CD4-positive, alpha-beta T cell (primary cell): ENCODE data around the gene NEK9. TPM values are rescaled to one million over a fixed set of nuclear protein-coding genes. Genes with fewer than 3 reads are reported as not detected.
A peak's percentile ranks its signal among the peaks of the same experiment; 100 is the strongest.

Experiments
- ATAC-seq: fragments of 200-7000 bp; cut with Tn5 transposase; one replicate; pipeline ENCODE4 v1.10.0; 2022; ENCODE audit warnings: mild to moderate bottlenecking; ENCODE audit not compliant: poor library complexity
- CTCF ChIA-PET: fragments of 350-600 bp; sonication (Branson Sonifier 250); formaldehyde crosslinking; loops from one replicate; lab custom pipeline; 2021; ENCODE audit warnings: antibody characterized with exemption, inconsistent platforms; lab: Charles Lee
- POLR2A ChIA-PET: fragments of 350-600 bp; sonication (Branson Sonifier 250); formaldehyde crosslinking; loops from one replicate; lab custom pipeline; 2021; ENCODE audit warnings: antibody characterized with exemption, inconsistent platforms; lab: Charles Lee
- DNase-seq, 14 experiments: peaks; one replicate each; pipeline ENCODE4 v3.0.0-alpha.2; 2013 to 2020; ENCODE audit warnings: mixed read lengths in 2 of 14
- H3K27ac ChIP-seq, 2 donors: one replicate each; pipeline versions ENCODE4 v1.5.1 to v1.7.0; 2013; ENCODE audit warnings: low read length in 2 of 2, low read depth in 1 of 2, mild to moderate bottlenecking in 1 of 2
- H3K27me3 ChIP-seq, 2 experiments: 1 replicate in 1 of 2; 2 replicates in 1 of 2; pipeline versions ENCODE4 v1.6.1 to v1.7.0; 2013; ENCODE audit warnings: low read length in 2 of 2, control low read depth in 1 of 2, mild to moderate bottlenecking in 1 of 2, moderate library complexity in 1 of 2; ENCODE audit not compliant: insufficient read depth in 2 of 2, control insufficient read depth in 1 of 2
- H3K36me3 ChIP-seq: one replicate; pipeline ENCODE4 v1.6.1; 2013; ENCODE audit warnings: low read length, control low read depth; ENCODE audit not compliant: insufficient read depth
- H3K4me1 ChIP-seq: one replicate; pipeline ENCODE4 v1.6.1; 2013; ENCODE audit warnings: low read length, control low read depth; ENCODE audit not compliant: insufficient read depth
- H3K4me3 ChIP-seq: one replicate; pipeline ENCODE4 v1.5.1; 2013; ENCODE audit warnings: mild to moderate bottlenecking, low read length, moderate library complexity
- H3K9me3 ChIP-seq, 2 experiments: 1 replicate in 1 of 2; 2 replicates in 1 of 2; pipeline versions ENCODE4 v1.6.1 to v1.7.0; 2013; ENCODE audit warnings: low read length in 2 of 2, mild to moderate bottlenecking in 2 of 2, control low read depth in 1 of 2, moderate library complexity in 1 of 2; ENCODE audit not compliant: control insufficient read depth in 1 of 2, insufficient read depth in 1 of 2
- H3K27ac Mint-ChIP-seq: one replicate; pipeline ENCODE4 v1.8.0; 2020; ENCODE audit warnings: mixed read lengths
- H3K27me3 Mint-ChIP-seq: one replicate; pipeline ENCODE4 v1.8.0; 2021; ENCODE audit warnings: mixed read lengths
- H3K36me3 Mint-ChIP-seq: one replicate; pipeline ENCODE4 v1.8.0; 2021; ENCODE audit warnings: low read depth, mixed read lengths
- H3K4me1 Mint-ChIP-seq: one replicate; pipeline ENCODE4 v1.8.0; 2021; ENCODE audit warnings: low read depth, mixed read lengths
- H3K4me3 Mint-ChIP-seq: one replicate; pipeline ENCODE4 v1.8.0; 2020; ENCODE audit warnings: mild to moderate bottlenecking, mixed read lengths
- H3K9me3 Mint-ChIP-seq: one replicate; pipeline ENCODE4 v1.8.0; 2020; ENCODE audit warnings: mixed read lengths
- CTCF ChIP-seq: fragments of 200-600 bp; IDR thresholded peaks from one replicate; pipeline ENCODE4 v1.8.0; 2022; ENCODE audit warnings: antibody characterized with exemption, mild to moderate bottlenecking
- intact Hi-C, 2 experiments: fragments of 100-400 bp; cut with DNase I in 1 of 2; cut with micrococcal nuclease in 1 of 2; formaldehyde crosslinking; loops; one replicate each; pipeline versions ENCODE4 v1.15.1 to v1.9.0; 2023 to 2025; cut with DNase I, micrococcal nuclease
- total RNA-seq, 174 experiments: library from RNA in 2 of 174; stranded (reverse) in 2 of 174; gene quantifications; one replicate each; pipeline ENCODE4 v1.2.3 and lab custom pipeline; 2021 to 2026

NEK9 gene
- total RNA-seq, 2 experiments from 2014 or later = 53.5 to 54.1 TPM

DNA sequence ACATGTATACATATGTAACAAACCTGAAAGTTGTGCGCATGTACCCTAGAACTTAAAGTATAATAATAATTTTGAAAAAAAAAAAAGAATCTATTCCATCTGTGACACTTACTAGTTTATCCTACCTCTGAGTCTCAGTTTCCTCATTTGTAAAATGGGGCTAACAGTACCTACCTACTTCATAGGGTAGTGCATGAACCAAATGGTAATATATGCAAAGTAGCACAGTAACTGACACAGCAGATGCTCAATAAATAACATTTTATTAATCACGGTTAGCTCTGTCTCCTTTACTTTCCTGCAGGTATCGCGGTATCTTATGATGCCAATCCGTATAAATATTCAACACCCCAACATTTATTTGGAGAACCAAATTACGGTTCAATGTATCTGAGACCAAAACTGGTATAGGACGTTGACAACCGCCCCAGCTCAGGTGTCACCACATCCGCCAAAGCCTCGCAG lies 48.9 kb upstream of the NEK9 start:
- Histone ChIP-seq H3K36me3 (no peaks in the 10 kb centered on the region), H3K27ac (peak overlapping the region; percentile 99 to 100), H3K4me3 (peak overlapping the region; percentile 79), H3K9me3 (no peaks in the 10 kb centered on the region), H3K4me1 (peaks cover 33% of the 10 kb centered on the region), H3K27me3 (no peaks in the 10 kb centered on the region)
- ATAC-seq (peak; percentile 12), DNase-seq (no peak)
- ChIA-PET CTCF (interaction anchor here (0.6 to 1.0 kb wide), 2 partner anchors 34 to 55 kb away, joined by 3 read pairs; no protein-coding TSS in a partner anchor), POLR2A (interaction anchor here (0.5 to 3.1 kb wide), 25 partner anchors 8 to 412 kb away, joined by 3 to 23 read pairs (median 4); partner anchors contain the start of gene NEK9)
- Mint-ChIP-seq H3K9me3 (no peaks in the 10 kb centered on the region), H3K27me3 (no peaks in the 10 kb centered on the region), H3K27ac (peak overlapping the region; percentile 97), H3K4me3 (peak overlapping the region; percentile 94), H3K36me3 (peaks cover 16% of the 10 kb centered on the region), H3K4me1 (peaks cover 58% of the 10 kb centered on the region)
- intact Hi-C loops = loop anchor here (1.0 to 5.0 kb wide), 11 partner anchors 19 to 683 kb away; partner anchors contain the start of genes FOS (in 2 of the 2), NEK9 (in 2 of the 2), ISCA2 (in 1 of the 2) and NPC2 (in 1 of the 2)
- no peak for TF ChIP-seq CTCF

DNA sequence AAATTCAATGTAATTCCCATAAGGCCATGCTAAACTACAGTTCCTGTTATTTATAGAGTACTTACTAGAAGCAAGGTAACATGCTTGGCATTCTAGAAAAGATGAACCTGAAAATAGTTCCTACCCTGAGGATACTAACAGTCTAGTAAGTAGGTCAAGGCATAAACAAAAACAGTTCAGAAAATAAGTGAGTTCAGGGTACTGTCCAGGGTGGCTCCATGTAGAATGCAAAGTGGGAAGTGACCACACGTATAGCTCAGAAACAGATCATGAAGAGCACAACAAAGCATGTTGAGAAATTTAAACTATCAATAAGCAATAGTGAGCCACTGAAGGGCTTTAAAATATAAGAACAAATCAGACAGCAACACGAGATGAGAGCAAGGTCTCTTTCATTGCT lies 47.2 kb upstream of the NEK9 start:
- peaks cover 22% of the 10 kb centered on the region for H3K36me3 Mint-ChIP-seq
- DNase-seq (no peak), ATAC-seq (no peak)
- Histone ChIP-seq H3K9me3 (no peaks in the 10 kb centered on the region), H3K4me1 (peaks cover 42% of the 10 kb centered on the region), H3K36me3 (no peaks in the 10 kb centered on the region), H3K4me3 (no peak overlapping the region), H3K27ac (peak overlapping the region; percentile 17 to 23), H3K27me3 (no peaks in the 10 kb centered on the region)
- POLR2A ChIA-PET = no interaction called here
- no peaks in the 10 kb centered on the region for H3K9me3 Mint-ChIP-seq
- H3K4me1 Mint-ChIP-seq = peaks cover 75% of the 10 kb centered on the region
- H3K4me3 Mint-ChIP-seq = peak overlapping the region; percentile 77
- peak overlapping the region; percentile 97 for H3K27ac Mint-ChIP-seq
- no peak for TF ChIP-seq CTCF
- CTCF ChIA-PET = no interaction called here
- H3K27me3 Mint-ChIP-seq = no peaks in the 10 kb centered on the region
- intact Hi-C loops = loop anchor here in 1 of 2 experiments (2.0 kb wide), 1 partner anchor 47 kb away; the partner anchor contains the start of gene NEK9

DNA sequence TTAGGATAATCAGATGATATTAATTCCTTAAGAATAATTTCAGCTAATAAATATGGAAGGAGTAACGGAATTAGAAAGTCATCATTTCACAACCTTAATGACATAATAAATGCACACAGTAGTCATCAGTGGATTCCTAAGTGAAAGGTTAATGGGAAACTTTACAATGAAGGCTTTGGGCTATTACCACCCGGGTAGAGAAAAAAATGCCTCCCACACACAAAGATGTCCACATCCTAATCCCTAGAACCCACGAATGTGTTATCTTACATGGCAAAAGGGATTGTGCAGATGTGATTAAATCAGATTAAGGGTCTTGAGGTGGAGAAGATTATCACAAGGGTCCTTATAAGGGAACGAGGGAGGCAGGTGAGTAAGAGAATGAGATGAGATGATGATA lies 43.9 kb upstream of the NEK9 start:
- Mint-ChIP-seq H3K36me3 (peaks cover 20% of the 10 kb centered on the region), H3K4me1 (peaks cover 93% of the 10 kb centered on the region), H3K9me3 (no peaks in the 10 kb centered on the region), H3K4me3 (no peak overlapping the region), H3K27me3 (no peaks in the 10 kb centered on the region), H3K27ac (peak overlapping the region; percentile 28)
- Histone ChIP-seq H3K4me1 (peaks cover 53% of the 10 kb centered on the region), H3K36me3 (peaks cover 5% of the 10 kb centered on the region), H3K27me3 (no peaks in the 10 kb centered on the region), H3K27ac (no peak overlapping the region), H3K4me3 (no peak overlapping the region), H3K9me3 (no peaks in the 10 kb centered on the region)
- intact Hi-C loops = no loop called here
- no peak for DNase-seq
- no peak for TF ChIP-seq CTCF
- ChIA-PET CTCF (no interaction called here), POLR2A (no interaction called here)
- no peak for ATAC-seq
